Measurements from ENCODE around the gene TRPM8.

TRPM8 gene

DNA sequence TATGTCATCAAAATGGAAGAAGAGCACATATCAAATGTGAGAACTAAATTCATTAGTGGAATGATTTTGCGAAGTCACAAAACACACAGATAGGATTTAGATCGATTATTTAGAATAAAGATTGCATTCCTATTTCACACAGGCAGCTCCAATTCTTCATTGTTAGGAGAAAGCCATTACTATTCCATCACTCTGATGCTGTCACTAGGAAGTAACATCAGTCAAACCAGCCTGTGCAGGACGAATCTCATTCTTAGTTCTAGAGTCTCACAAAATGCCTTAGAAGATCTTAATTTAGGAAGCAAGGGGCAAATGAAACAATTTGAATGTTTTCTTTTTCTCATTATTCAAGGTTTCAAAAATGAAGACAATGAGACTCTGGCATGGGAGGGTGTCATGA lies 89.3 kb downstream of the TRPM8 start:
- ATAC-seq, result no peak
- TF ChIP-seq SNAI2 (CRISPR knock-in tag; IDR thresholded peaks at IDR 0.05) (no peak), TSHZ2 (CRISPR knock-in tag; IDR thresholded peaks at IDR 0.05) (no peak), ZFP30 (CRISPR knock-in tag; IDR thresholded peaks at IDR 0.05) (no peak), PPARA (CRISPR knock-in tag; IDR thresholded peaks at IDR 0.05; ENCODE audit: borderline replicate concordance) (no peak), ISL1 (CRISPR knock-in tag; IDR thresholded peaks at IDR 0.05) (no peak)
- TF ChIP-seq, protein P1, sequence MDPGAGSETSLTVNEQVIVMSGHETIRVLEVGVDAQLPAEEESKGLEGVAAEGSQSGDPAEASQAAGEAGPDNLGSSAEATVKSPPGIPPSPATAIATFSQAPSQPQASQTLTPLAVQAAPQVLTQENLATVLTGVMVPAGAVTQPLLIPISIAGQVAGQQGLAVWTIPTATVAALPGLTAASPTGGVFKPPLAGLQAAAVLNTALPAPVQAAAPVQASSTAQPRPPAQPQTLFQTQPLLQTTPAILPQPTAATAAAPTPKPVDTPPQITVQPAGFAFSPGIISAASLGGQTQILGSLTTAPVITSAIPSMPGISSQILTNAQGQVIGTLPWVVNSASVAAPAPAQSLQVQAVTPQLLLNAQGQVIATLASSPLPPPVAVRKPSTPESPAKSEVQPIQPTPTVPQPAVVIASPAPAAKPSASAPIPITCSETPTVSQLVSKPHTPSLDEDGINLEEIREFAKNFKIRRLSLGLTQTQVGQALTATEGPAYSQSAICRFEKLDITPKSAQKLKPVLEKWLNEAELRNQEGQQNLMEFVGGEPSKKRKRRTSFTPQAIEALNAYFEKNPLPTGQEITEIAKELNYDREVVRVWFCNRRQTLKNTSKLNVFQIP (CRISPR knock-in tag; IDR thresholded peaks at IDR 0.05; ENCODE audit: borderline replicate concordance, low read depth), result no peak

GRCh38 chr2:234014427-234014826 lies 97.3 kb downstream of the TRPM8 start:
- TF ChIP-seq ISL1 (CRISPR knock-in tag; IDR thresholded peaks at IDR 0.05) (peak; percentile 96), ZC3H10 (CRISPR knock-in tag; IDR thresholded peaks at IDR 0.05) (peak; percentile 76; the same call in 1 of the 2 replicates), TCF4 (CRISPR knock-in tag; IDR thresholded peaks at IDR 0.05; ENCODE audit: borderline replicate concordance) (no peak)
- no peak for ATAC-seq

GRCh38 chr2:234015861-234016260 lies 98.7 kb downstream of the TRPM8 start:
- TF ChIP-seq PPARA (CRISPR knock-in tag; IDR thresholded peaks at IDR 0.05; ENCODE audit: borderline replicate concordance), result no peak
- no peak for TF ChIP-seq ZNF70 (CRISPR knock-in tag; IDR thresholded peaks at IDR 0.05)
- no peak for TF ChIP-seq ZNF8 (CRISPR knock-in tag; IDR thresholded peaks at IDR 0.05)
- no peak for TF ChIP-seq CREB5 (CRISPR knock-in tag; IDR thresholded peaks at IDR 0.05; ENCODE audit: low read depth)
- no peak for TF ChIP-seq ISL1 (CRISPR knock-in tag; IDR thresholded peaks at IDR 0.05)
- no peak for TF ChIP-seq ZNF565 (CRISPR knock-in tag; conservative IDR thresholded peaks at IDR 0.05; ENCODE audit: low read depth)
- TF ChIP-seq ARNTL (CRISPR knock-in tag; IDR thresholded peaks at IDR 0.05; ENCODE audit: borderline replicate concordance, low read depth), result no peak
- ATAC-seq, result no peak

- ATAC-seq, result no peak
- TF ChIP-seq ZNF70 (CRISPR knock-in tag; IDR thresholded peaks at IDR 0.05) (no peak), TOX (CRISPR knock-in tag; IDR thresholded peaks at IDR 0.05; ENCODE audit: borderline replicate concordance) (no peak), ZNF8 (CRISPR knock-in tag; IDR thresholded peaks at IDR 0.05) (no peak), PPARA (CRISPR knock-in tag; IDR thresholded peaks at IDR 0.05; ENCODE audit: borderline replicate concordance) (no peak), GLIS3 (CRISPR knock-in tag; IDR thresholded peaks at IDR 0.05) (no peak), ZNF565 (CRISPR knock-in tag; conservative IDR thresholded peaks at IDR 0.05; ENCODE audit: low read depth) (no peak), PATZ1 (CRISPR knock-in tag; IDR thresholded peaks at IDR 0.05; ENCODE audit: borderline replicate concordance) (no peak), ESRRG (CRISPR knock-in tag; IDR thresholded peaks at IDR 0.05) (no peak), BACH2 (CRISPR knock-in tag; IDR thresholded peaks at IDR 0.05; ENCODE audit: borderline replicate concordance) (no peak), ZFP3 (CRISPR knock-in tag; IDR thresholded peaks at IDR 0.05) (no peak), ZFP30 (CRISPR knock-in tag; IDR thresholded peaks at IDR 0.05) (no peak), ISL1 (CRISPR knock-in tag; IDR thresholded peaks at IDR 0.05) (no peak), TCF4 (CRISPR knock-in tag; IDR thresholded peaks at IDR 0.05; ENCODE audit: borderline replicate concordance) (no peak), CREB5 (CRISPR knock-in tag; IDR thresholded peaks at IDR 0.05; ENCODE audit: low read depth) (no peak), CSDC2 (CRISPR knock-in tag; IDR thresholded peaks at IDR 0.05) (no peak), RARB (CRISPR knock-in tag; IDR thresholded peaks at IDR 0.05) (no peak), OSR1 (CRISPR knock-in tag; IDR thresholded peaks at IDR 0.05) (no peak), ARNTL (CRISPR knock-in tag; IDR thresholded peaks at IDR 0.05; ENCODE audit: borderline replicate concordance, low read depth) (no peak), TSHZ2 (CRISPR knock-in tag; IDR thresholded peaks at IDR 0.05) (no peak)
- TF ChIP-seq, protein P1 (CRISPR knock-in tag; IDR thresholded peaks at IDR 0.05; ENCODE audit: borderline replicate concordance, low read depth), result no peak
Observed at GRCh38 chr2:234019896-234020295, 102.7 kb downstream of the TRPM8 start.
